C4-2B (cell line): ENCODE data around the gene MROH7.

ENCODE experiments used
- H3K27ac ChIP-seq: fragments of 450-650 bp; 2 replicates; pipeline ENCODE4 v1.5.1; 2017
- CTCF ChIP-seq: fragments of 450-650 bp; conservative IDR thresholded peaks from 2 replicates; pipeline ENCODE4 v1.5.1; 2017; ENCODE audit warnings: mild to moderate bottlenecking
- ZFX ChIP-seq: fragments of 450-650 bp; IDR thresholded peaks from 2 replicates; pipeline ENCODE4 v1.6.1; 2017

Gene MROH7

GRCh38 chr1:54710434-54710833 lies 68.8 kb downstream of the MROH7 start:
- no peak for TF ChIP-seq ZFX
- TF ChIP-seq CTCF, result no peak
- no peak overlapping the region for H3K27ac ChIP-seq

- H3K27ac ChIP-seq, result no peak overlapping the region
- TF ChIP-seq CTCF, result no peak
- TF ChIP-seq ZFX, result no peak
Observed at GRCh38 chr1:54710841-54711240, 69.3 kb downstream of the MROH7 start.

- no peak for TF ChIP-seq CTCF
- TF ChIP-seq ZFX, result no peak
- H3K27ac ChIP-seq, result no peak overlapping the region
Observed at GRCh38 chr1:54711536-54711935, 70.0 kb downstream of the MROH7 start.

GRCh38 chr1:54714881-54715492 lies 73.4 kb downstream of the MROH7 start:
- peak overlapping the region; percentile 82 for H3K27ac ChIP-seq
- TF ChIP-seq CTCF, result no peak
- no peak for TF ChIP-seq ZFX

GRCh38 chr1:54715493-54716298 lies 74.1 kb downstream of the MROH7 start, which contains the start of gene TTC4:
TTC4 (plus strand) TSS chr1:54715861; CDS start chr1:54715909, 48 bp downstream.
- TF ChIP-seq ZFX (0 out of 2 replicates have a peak, but pooled peaks have one; percentile 18), CTCF (no peak)
- peak within 1 kb of the TSS; percentile 82 for H3K27ac ChIP-seq

GRCh38 chr1:54716299-54717047 lies 74.9 kb downstream of the MROH7 start:
- peak overlapping the region; percentile 82 for H3K27ac ChIP-seq
- no peak for TF ChIP-seq ZFX
- TF ChIP-seq CTCF, result no peak

GRCh38 chr1:54721719-54722118 lies 80.1 kb downstream of the MROH7 start:
- no peak for TF ChIP-seq ZFX
- TF ChIP-seq CTCF, result no peak

More at GRCh38 chr1:54721719-54722118, 80.1 kb downstream of the MROH7 start:
- no peak overlapping the region for H3K27ac ChIP-seq
